Right lobe of liver (tissue), 6 donors: ENCODE data around the gene EDC3. TPM values are rescaled to one million over a fixed set of nuclear protein-coding genes. Genes with fewer than 3 reads are reported as not detected.

Experiments used
- ATAC-seq, 4 donors: fragments of 200-7000 bp; cut with Tn5 transposase; one replicate each; pipeline ENCODE4 v1.9.1; 2020; ENCODE audit warnings: mild to moderate bottlenecking in 4 of 4, moderate library complexity in 4 of 4
- DNase-seq, 3 donors: peaks; one replicate each; pipeline ENCODE4 v3.0.0-alpha.2; 2020
- H3K27ac ChIP-seq, 3 donors: fragments of 200-600 bp; one replicate each; pipeline ENCODE4 v1.8.0; 2022
- H3K27me3 ChIP-seq, 2 donors: fragments of 200-600 bp; one replicate each; pipeline ENCODE4 v1.8.0; 2022
- H3K36me3 ChIP-seq, 4 donors: fragments of 200-600 bp; sonication (generic) in 1 of 4; one replicate each; pipeline versions ENCODE4 v1.5.1 to v1.8.0; 2017 to 2022; ENCODE audit warnings: control low read depth in 1 of 4
- H3K4me1 ChIP-seq, 4 donors: fragments of 200-600 bp; sonication (generic) in 1 of 4; one replicate each; pipeline versions ENCODE4 v1.5.1 to v1.8.0; 2017 to 2022; ENCODE audit warnings: control low read depth in 1 of 4
- H3K4me3 ChIP-seq, 3 donors: fragments of 200-600 bp; one replicate each; pipeline ENCODE4 v1.8.0; 2022
- H3K9me3 ChIP-seq, 4 donors: fragments of 200-600 bp; sonication (generic) in 1 of 4; one replicate each; pipeline versions ENCODE4 v1.5.1 to v1.8.0; 2017 to 2022; ENCODE audit warnings: control low read depth in 1 of 4
- CTCF ChIP-seq, 4 donors: fragments of 200-600 bp in 3 of 4; fragments of 450-650 bp in 1 of 4; IDR thresholded peaks; one replicate each; pipeline versions ENCODE4 v1.5.1 to v1.8.0; 2016 to 2022; ENCODE audit warnings: antibody characterized with exemption in 4 of 4, mild to moderate bottlenecking in 2 of 4
- POLR2A ChIP-seq: fragments of 450-650 bp; IDR thresholded peaks from one replicate; pipeline ENCODE4 v1.6.1; 2017; ENCODE audit warnings: antibody characterized with exemption, mild to moderate bottlenecking
- WGBS: methylation state at CpG from one replicate; pipeline ENCODE4 v1.1.6; 2018; ENCODE audit warnings: low coverage, low lambda C conversion rate; ENCODE audit not compliant: insufficient coverage; ENCODE audit errors: missing lambda C conversion rate; 5-methylcytosine and 5-hydroxymethylcytosine counted together
- intact Hi-C, 2 donors: fragments of 100-400 bp; cut with DNase I; formaldehyde crosslinking; loops; one replicate each; pipeline versions ENCODE4 v1.11.2 to v1.14.1; 2022
- total RNA-seq, 6 experiments: library from RNA; depleted of rRNA in 2 of 6; stranded (reverse); fragments of >200 nt in 2 of 6; fragmentation: NEBNext Ultra II Directional in 3 of 6; extraction: Animal tissue kit (Norgen Biotek cat#: 25700) in 3 of 6; gene quantifications; one replicate each; pipeline versions ENCODE4 v1.1.0 to v1.2.4, GENCODE V29; 2016 to 2023
- donor health status: DM: no; HTN: yes; CAD: no.
- donor health status: DM: no; HTN: no; CAD: no.
- donor health status: DM: no; HTN: no; CAD: no.
- donor health status: DM: no; HTN: yes; CAD: no.
- donor health status: DM: no; HTN: yes; CAD: no.

EDC3 gene
- total RNA-seq, 6 experiments from 2014 or later, result 10.9 to 16.2 (median 11.8) TPM

- no peak for TF ChIP-seq POLR2A
- TF ChIP-seq CTCF (IDR thresholded peaks at IDR 0.05), result no peak
- intact Hi-C loops, result no loop called here
- ATAC-seq, result no peak
Observed at GRCh38 chr15:74605795-74606150, 90.1 kb downstream of the EDC3 start.

GRCh38 chr15:74604983-74605794, 90.6 kb downstream of the EDC3 start:
- Histone ChIP-seq H3K9me3 (no peaks in the 10 kb centered on the region), H3K4me1 (no peaks in the 10 kb centered on the region), H3K4me3 (no peak overlapping the region), H3K27me3 (no peaks in the 10 kb centered on the region), H3K27ac (no peak overlapping the region), H3K36me3 (no peaks in the 10 kb centered on the region)
- DNase-seq (no peak), ATAC-seq (peak in 1 of 4 donors; percentile 46)
- WGBS, result 45% methylated on average over 2 of the region's 12 CpGs
- TF ChIP-seq POLR2A, result no peak
- TF ChIP-seq CTCF (IDR thresholded peaks at IDR 0.05), result no peak
- intact Hi-C loops, result no loop called here

More at GRCh38 chr15:74605795-74606150, 90.1 kb downstream of the EDC3 start:
- H3K27me3 ChIP-seq, result no peaks in the 10 kb centered on the region
- no peak for DNase-seq
- no peaks in the 10 kb centered on the region for H3K9me3 ChIP-seq
- no peak overlapping the region for H3K27ac ChIP-seq
- H3K36me3 ChIP-seq, result no peaks in the 10 kb centered on the region
- H3K4me3 ChIP-seq, result no peak overlapping the region
- no peaks in the 10 kb centered on the region for H3K4me1 ChIP-seq
- WGBS, result no CpG with 5 or more reads among the region's 1 CpG

- H3K4me3 ChIP-seq, result no peak overlapping the region
- ATAC-seq, result no peak
- no CpG with 5 or more reads among the region's 11 CpGs for WGBS
- intact Hi-C loops, result no loop called here
- no peaks in the 10 kb centered on the region for H3K9me3 ChIP-seq
- peaks cover 0 to 6% (median 0%) of the 10 kb centered on the region in 4 donors for H3K4me1 ChIP-seq
- no peak for TF ChIP-seq POLR2A
- no peak for TF ChIP-seq CTCF (IDR thresholded peaks at IDR 0.05)
- H3K36me3 ChIP-seq, result no peaks in the 10 kb centered on the region
- H3K27ac ChIP-seq, result no peak overlapping the region
- no peaks in the 10 kb centered on the region for H3K27me3 ChIP-seq
- DNase-seq, result no peak
Observed at GRCh38 chr15:74603789-74604705, 91.8 kb downstream of the EDC3 start.

- intact Hi-C loops, result no loop called here
- TF ChIP-seq CTCF (IDR thresholded peaks at IDR 0.05) (no peak), POLR2A (no peak)
- no peak overlapping the region for H3K4me3 ChIP-seq
- H3K27ac ChIP-seq, result no peak overlapping the region
- no peaks in the 10 kb centered on the region for H3K27me3 ChIP-seq
- peaks cover 0 to 10% (median 0%) of the 10 kb centered on the region in 4 donors for H3K4me1 ChIP-seq
- H3K9me3 ChIP-seq, result no peaks in the 10 kb centered on the region
- ATAC-seq (no peak), DNase-seq (no peak)
- no peaks in the 10 kb centered on the region for H3K36me3 ChIP-seq
- 97% methylated on average over 5 of the region's 13 CpGs for WGBS
Observed at GRCh38 chr15:74603026-74603788, 92.6 kb downstream of the EDC3 start.
